SK-N-SH (cell line): ENCODE data around the gene POMGNT1. TPM values are rescaled to one million over a fixed set of nuclear protein-coding genes. Genes with fewer than 3 reads are reported as not detected.

Experiments used
- CTCF ChIA-PET: fragments of 300-600, 350-600 bp; formaldehyde crosslinking; extraction: SDS; loops from one replicate; lab custom pipeline; 2021; lab: Yijun Ruan, JAX
- POLR2A ChIA-PET: fragments of 350-600 bp; sonication (Branson Sonifier 250); formaldehyde crosslinking; extraction: SDS; loops from one replicate; lab custom pipeline; 2020; ENCODE audit warnings: antibody characterized with exemption, inconsistent platforms; lab: Yijun Ruan, JAX
- DNase-seq: peaks from one replicate; pipeline ENCODE4 v3.0.0; 2012
- H2AFZ ChIP-seq: fragments of 200-600 bp; sonication (generic); 2 replicates; pipeline ENCODE4 v1.8.1; 2016; ENCODE audit warnings: antibody characterized with exemption, mild to moderate bottlenecking, low read depth
- H3F3A ChIP-seq: fragments of 200-600 bp; sonication (generic); replicated peaks from 2 replicates; pipeline ENCODE3; 2016; ENCODE audit warnings: antibody characterized with exemption, mild to moderate bottlenecking; ENCODE audit not compliant: insufficient read depth
- H3K27ac ChIP-seq, 2 experiments: fragments of 200-500 bp in 1 of 2; fragments of 200-600 bp in 1 of 2; sonication (Bioruptor generic) in 1 of 2; sonication (generic), shearing (Covaris generic) in 1 of 2; 2 replicates each; pipeline versions ENCODE4 v1.5.1 to v1.6.1; 2014 to 2016; ENCODE audit warnings: low read depth in 2 of 2, inconsistent platforms in 1 of 2, low read length in 1 of 2, mild to moderate bottlenecking in 1 of 2, mixed read lengths in 1 of 2
- H3K27me3 ChIP-seq: fragments of 200-600 bp; sonication (generic), shearing (Covaris generic); 2 replicates; pipeline ENCODE4 v1.6.1; 2016; ENCODE audit warnings: mixed run types; ENCODE audit not compliant: insufficient read depth
- H3K36me3 ChIP-seq, 2 experiments: fragments of 200-500 bp in 1 of 2; fragments of 200-600 bp in 1 of 2; sonication (Bioruptor generic) in 1 of 2; sonication (generic) in 1 of 2; replicated peaks in 1 of 2; 2 replicates each; pipeline versions ENCODE3 to v1.5.1; 2014 to 2016; ENCODE audit warnings: low read length in 1 of 2, mild to moderate bottlenecking in 1 of 2; ENCODE audit not compliant: insufficient read depth in 2 of 2, control insufficient read depth in 1 of 2
- H3K4me1 ChIP-seq, 2 experiments: fragments of 200-500 bp in 1 of 2; fragments of 200-600 bp in 1 of 2; sonication (Bioruptor generic) in 1 of 2; sonication (generic), shearing (Covaris generic) in 1 of 2; 2 replicates each; pipeline versions ENCODE4 v1.5.1 to v1.6.1; 2014 to 2016; ENCODE audit warnings: low read depth in 1 of 2, low read length in 1 of 2, mixed run types in 1 of 2; ENCODE audit not compliant: insufficient read depth in 2 of 2, control insufficient read depth in 1 of 2
- H3K4me2 ChIP-seq: fragments of 200-600 bp; sonication (generic), shearing (Covaris generic); 2 replicates; pipeline ENCODE4 v1.6.1; 2017; ENCODE audit warnings: mixed run types
- H3K4me3 ChIP-seq, 2 experiments: fragments of 200-500 bp in 1 of 2; fragments of 200-600 bp in 1 of 2; sonication (Bioruptor generic) in 1 of 2; sonication (generic), shearing (Covaris generic) in 1 of 2; 2 replicates each; pipeline versions ENCODE4 v1.5.1 to v1.8.1; 2014 to 2016; ENCODE audit warnings: low read depth in 2 of 2, inconsistent platforms in 1 of 2, low read length in 1 of 2, mild to moderate bottlenecking in 1 of 2, mixed read lengths in 1 of 2, moderate library complexity in 1 of 2
- H3K79me2 ChIP-seq: fragments of 200-600 bp; sonication (generic); 2 replicates; pipeline ENCODE4 v1.8.1; 2017; ENCODE audit warnings: mild to moderate bottlenecking; ENCODE audit not compliant: insufficient read depth
- H3K9ac ChIP-seq: fragments of 200-600 bp; sonication (generic); 2 replicates; pipeline ENCODE4 v1.6.1; 2017; ENCODE audit warnings: mixed run types
- H3K9me2 ChIP-seq: fragments of 200-600 bp; sonication (generic); 2 replicates; pipeline ENCODE4 v1.6.1; 2017; ENCODE audit warnings: mixed run types
- H3K9me3 ChIP-seq: fragments of 200-600 bp; sonication (generic); 2 replicates; pipeline ENCODE4 v1.6.1; 2017; ENCODE audit warnings: mixed run types, mild to moderate bottlenecking, moderate library complexity
- H4K20me1 ChIP-seq: fragments of 200-600 bp; sonication (generic); 2 replicates; pipeline ENCODE4 v1.6.1; 2017; ENCODE audit warnings: mild to moderate bottlenecking, mixed run types; ENCODE audit not compliant: insufficient read depth
- CHD2 ChIP-seq: fragments of 150-350 bp; IDR thresholded peaks from 2 replicates; pipeline ENCODE4 v1.6.1; 2018; ENCODE audit warnings: low read length; ENCODE audit not compliant: partially characterized antibody
- EP300 ChIP-seq, 2 experiments: IDR thresholded peaks; 2 replicates each; pipeline versions ENCODE4 v1.4.0 to v1.6.1; 2012; ENCODE audit warnings: borderline replicate concordance in 1 of 2, low read depth in 1 of 2, low read length in 1 of 2
- FOSL2 ChIP-seq: IDR thresholded peaks from 2 replicates; pipeline ENCODE4 v1.4.0; 2012; ENCODE audit warnings: low read depth, mild to moderate bottlenecking, moderate library complexity, borderline replicate concordance
- FOXJ3 ChIP-seq: sonication (generic); formaldehyde crosslinking; IDR thresholded peaks from 2 replicates; pipeline ENCODE4 v1.5.1; 2020; ENCODE audit warnings: mild to moderate bottlenecking, missing genetic modification reagents
- FOXM1 ChIP-seq: IDR thresholded peaks from 2 replicates; pipeline ENCODE4 v1.4.0; 2012; ENCODE audit warnings: low read depth, mild to moderate bottlenecking
- IRF3 ChIP-seq: fragments of 150-350 bp; IDR thresholded peaks from 2 replicates; pipeline ENCODE4 v1.6.1; 2016; ENCODE audit warnings: mild to moderate bottlenecking, low read depth, low read length
- MEF2A ChIP-seq: IDR thresholded peaks from 2 replicates; pipeline ENCODE4 v1.4.0; 2012; ENCODE audit warnings: low read depth, borderline replicate concordance
- MXI1 ChIP-seq: IDR thresholded peaks from 2 replicates; pipeline ENCODE4 v1.6.1; 2012; ENCODE audit warnings: mild to moderate bottlenecking, low read depth, low read length, improper control_type of control experiment
- NRF1 ChIP-seq: IDR thresholded peaks from 2 replicates; pipeline ENCODE4 v1.6.1; 2012; ENCODE audit warnings: low read depth, mild to moderate bottlenecking, low read length
- RCOR1 ChIP-seq: fragments of 150-350 bp; IDR thresholded peaks from 2 replicates; pipeline ENCODE4 v1.6.1; 2017; ENCODE audit warnings: antibody characterized with exemption, low read length
- REST ChIP-seq: IDR thresholded peaks from 2 replicates; pipeline ENCODE4 v1.6.1; 2012; ENCODE audit warnings: mild to moderate bottlenecking, low read depth, low read length, moderate library complexity
- TCF12 ChIP-seq: IDR thresholded peaks from 2 replicates; pipeline ENCODE4 v1.4.0; 2012
- whole genome bisulfite sequencing: methylation state at CpG from one replicate; pipeline ENCODE4 v1.1.6; 2017; ENCODE audit warnings: low lambda C conversion rate; 5-methylcytosine and 5-hydroxymethylcytosine counted together
- polyA plus RNA-seq, 3 experiments: library from polyadenylated mRNA; depleted of rRNA; stranded (reverse); fragments of >200 nt; gene quantifications; 2 replicates each; pipeline ENCODE4 v1.2.3, GENCODE V29; 2012
- TF ChIP-seq, protein P1 (sequence below): IDR thresholded peaks from 2 replicates; pipeline ENCODE4 v1.4.0; 2012; ENCODE audit warnings: low read depth, borderline replicate concordance

The POMGNT1 gene
- polyA plus RNA-seq, 1 of the 3 experiments (the other 2 are of a cell fraction), result 165 TPM

- Histone ChIP-seq H3K9me2 (no peaks in the 10 kb centered on the region), H3K27ac (no peak overlapping the region), H3K27me3 (no peaks in the 10 kb centered on the region), H4K20me1 (no peaks in the 10 kb centered on the region), H3K4me3 (no peak overlapping the region), H3K4me1 (no peaks in the 10 kb centered on the region; a peak in 1 of 4 replicates), H3K9me3 (no peaks in the 10 kb centered on the region), H2AFZ (no peak overlapping the region), H3K9ac (no peak overlapping the region), H3K4me2 (no peak overlapping the region), H3K79me2 (peaks cover 10% of the 10 kb centered on the region; the same call in 1 of the 2 replicates), H3K36me3 (peaks cover 13 to 73% of the 10 kb centered on the region in 2 experiments), H3F3A (no peaks in the 10 kb centered on the region)
- 91% methylated on average over 9 of the region's 9 CpGs for WGBS
- TF ChIP-seq NRF1 (no peak), MXI1 (no peak), FOXM1 (no peak)
- TF ChIP-seq, protein P1, sequence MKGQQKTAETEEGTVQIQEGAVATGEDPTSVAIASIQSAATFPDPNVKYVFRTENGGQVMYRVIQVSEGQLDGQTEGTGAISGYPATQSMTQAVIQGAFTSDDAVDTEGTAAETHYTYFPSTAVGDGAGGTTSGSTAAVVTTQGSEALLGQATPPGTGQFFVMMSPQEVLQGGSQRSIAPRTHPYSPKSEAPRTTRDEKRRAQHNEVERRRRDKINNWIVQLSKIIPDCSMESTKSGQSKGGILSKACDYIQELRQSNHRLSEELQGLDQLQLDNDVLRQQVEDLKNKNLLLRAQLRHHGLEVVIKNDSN, result no peak
- CTCF ChIA-PET, result interaction anchor here (1.4 kb wide), 1 partner anchor 12 kb away, joined by 4 read pairs; no protein-coding TSS in a partner anchor
- DNase-seq, result no peak
- POLR2A ChIA-PET, result no interaction called here
Observed at GRCh38 chr1:46191033-46191701, 7.1 kb downstream of the POMGNT1 start.

DNA sequence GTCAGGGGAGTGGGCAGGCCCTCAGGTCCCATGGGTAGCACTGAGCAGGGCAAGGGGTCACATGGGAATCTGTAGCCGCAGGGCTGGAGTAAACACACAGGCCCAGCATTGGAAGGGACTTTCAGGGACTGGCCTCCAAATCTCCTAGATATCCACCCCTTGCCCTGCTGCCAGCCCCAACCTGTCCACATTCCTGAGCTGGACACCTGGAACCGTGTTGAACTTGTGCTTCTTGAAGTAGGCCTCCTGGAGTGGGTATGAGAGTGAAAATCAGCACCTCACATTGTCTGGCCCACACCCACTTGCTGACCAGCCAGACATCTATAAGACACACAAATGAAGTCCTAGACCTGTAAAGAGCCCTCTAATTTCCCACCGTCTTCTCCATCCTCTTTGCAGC lies 7.7 kb downstream of the POMGNT1 start:
- H2AFZ ChIP-seq, result no peak overlapping the region
- H3K79me2 ChIP-seq, result peaks cover 6% of the 10 kb centered on the region; the same call in 1 of the 2 replicates
- H3K36me3 ChIP-seq, result peaks cover 8 to 67% of the 10 kb centered on the region in 2 experiments
- H3K9me3 ChIP-seq, result no peaks in the 10 kb centered on the region
- TF ChIP-seq IRF3 (no peak), FOSL2 (no peak), REST (no peak), CHD2 (no peak), RCOR1 (no peak), EP300 (IDR thresholded peaks at IDR 0.05; ENCODE audit: borderline replicate concordance in 1 of 2, low read depth in 1 of 2, low read length in 1 of 2) (no peak), MXI1 (no peak), FOXJ3 (CRISPR knock-in tag) (no peak), FOXM1 (no peak), TCF12 (no peak), MEF2A (no peak)
- H3K4me3 ChIP-seq, result no peak overlapping the region
- H3K9me2 ChIP-seq, result no peaks in the 10 kb centered on the region
- 100% methylated on average over 3 of the region's 3 CpGs for WGBS
- DNase-seq, result no peak
- H3K4me2 ChIP-seq, result no peak overlapping the region
- ChIA-PET POLR2A (no interaction called here), CTCF (interaction anchor here (1.4 to 1.9 kb wide), 2 partner anchors 10 to 11 kb away, joined by 4 to 7 read pairs; no protein-coding TSS in a partner anchor)
- H3K27me3 ChIP-seq, result no peaks in the 10 kb centered on the region
- no peak overlapping the region for H3K27ac ChIP-seq
- no peak overlapping the region for H3K9ac ChIP-seq
- no peaks in the 10 kb centered on the region for H4K20me1 ChIP-seq
- no peaks in the 10 kb centered on the region for H3F3A ChIP-seq
- peaks cover 0 to under 1% of the 10 kb centered on the region in 2 experiments; a peak in 1 of 4 replicates for H3K4me1 ChIP-seq
